H1 (cell line): ENCODE results near the gene MYMX. TPM values are rescaled to one million over a fixed set of nuclear protein-coding genes. Genes with fewer than 3 reads are reported as not detected.

Experiments
- EP300 ChIP-seq, 2 experiments: IDR thresholded peaks; 1 replicate in 1 of 2; 2 replicates in 1 of 2; pipeline ENCODE4 v1.6.1; 2011 to 2012; ENCODE audit warnings: low read depth in 2 of 2, low read length in 2 of 2, mild to moderate bottlenecking in 2 of 2, borderline replicate concordance in 1 of 2, inconsistent platforms in 1 of 2, moderate library complexity in 1 of 2
- GABPA ChIP-seq: IDR thresholded peaks from 2 replicates; pipeline ENCODE4 v1.6.1; 2011; ENCODE audit warnings: mild to moderate bottlenecking, low read length, moderate library complexity, borderline replicate concordance; ENCODE audit not compliant: insufficient read depth
- KDM5A ChIP-seq: fragments of 200-600 bp; IDR thresholded peaks from 2 replicates; pipeline ENCODE4 v1.7.1; 2012; ENCODE audit warnings: mild to moderate bottlenecking, low read length, inconsistent platforms, mixed read lengths
- PHF8 ChIP-seq: fragments of 200-600 bp; sonication (generic); conservative IDR thresholded peaks from 2 replicates; pipeline ENCODE4 v1.7.1; 2012; ENCODE audit warnings: low read depth, mild to moderate bottlenecking, inconsistent platforms, low read length, moderate library complexity
- POLR2A ChIP-seq, 2 experiments: IDR thresholded peaks; 1 replicate in 1 of 2; 2 replicates in 1 of 2; pipeline ENCODE4 v1.6.1; 2011; ENCODE audit warnings: low read depth in 2 of 2, low read length in 2 of 2, mild to moderate bottlenecking in 2 of 2; ENCODE audit errors: control extremely low read depth in 1 of 2
- RFX5 ChIP-seq: IDR thresholded peaks from 2 replicates; pipeline ENCODE4 v1.6.1; 2011; ENCODE audit warnings: low read depth, low read length, improper control_type of control experiment, borderline replicate concordance
- SAP30 ChIP-seq: fragments of 300-600 bp; sonication (generic); IDR thresholded peaks from 2 replicates; pipeline ENCODE4 v1.7.1; 2012; ENCODE audit warnings: low read length, moderate library complexity, mild to moderate bottlenecking, inconsistent platforms; ENCODE audit not compliant: insufficient read depth, insufficient replicate concordance
- TAF1 ChIP-seq: IDR thresholded peaks from 2 replicates; pipeline ENCODE4 v1.6.1; 2011; ENCODE audit warnings: mild to moderate bottlenecking, low read depth, low read length
- TAF7 ChIP-seq: optimal IDR thresholded peaks from 2 replicates; pipeline ENCODE3; 2011; ENCODE audit warnings: low read depth, mild to moderate bottlenecking, inconsistent platforms, low read length, moderate library complexity, borderline replicate concordance
- polyA plus RNA-seq, 7 experiments: library from polyadenylated mRNA; depleted of rRNA in 3 of 7; stranded (reverse) in 5 of 7; unstranded in 2 of 7; fragments of >200 nt in 5 of 7; fragments of 200-250 nt in 2 of 7; gene quantifications; 1 replicate in 5 of 7; 2 replicates in 1 of 7; 4 replicates in 1 of 7; pipeline versions ENCODE4 v1.2.1 to v1.2.3, GENCODE V29; 2011 to 2013; ENCODE audit warnings: missing spikeins in 2 of 7, mixed read lengths in 2 of 7
- total RNA-seq: library from RNA; stranded (reverse); fragmentation: NEBNext Ultra II Directional; extraction: Animal tissue kit (Norgen Biotek cat#: 25700); gene quantifications from 2 replicates; pipeline ENCODE4 v1.2.1, GENCODE V29; 2021

The MYMX gene
- total and polyA plus RNA-seq, 2 of the 8 experiments (the other 6 are each of a cell fraction or from before 2014, with no cell fraction given), result 4.7 to 6.9 TPM

DNA sequence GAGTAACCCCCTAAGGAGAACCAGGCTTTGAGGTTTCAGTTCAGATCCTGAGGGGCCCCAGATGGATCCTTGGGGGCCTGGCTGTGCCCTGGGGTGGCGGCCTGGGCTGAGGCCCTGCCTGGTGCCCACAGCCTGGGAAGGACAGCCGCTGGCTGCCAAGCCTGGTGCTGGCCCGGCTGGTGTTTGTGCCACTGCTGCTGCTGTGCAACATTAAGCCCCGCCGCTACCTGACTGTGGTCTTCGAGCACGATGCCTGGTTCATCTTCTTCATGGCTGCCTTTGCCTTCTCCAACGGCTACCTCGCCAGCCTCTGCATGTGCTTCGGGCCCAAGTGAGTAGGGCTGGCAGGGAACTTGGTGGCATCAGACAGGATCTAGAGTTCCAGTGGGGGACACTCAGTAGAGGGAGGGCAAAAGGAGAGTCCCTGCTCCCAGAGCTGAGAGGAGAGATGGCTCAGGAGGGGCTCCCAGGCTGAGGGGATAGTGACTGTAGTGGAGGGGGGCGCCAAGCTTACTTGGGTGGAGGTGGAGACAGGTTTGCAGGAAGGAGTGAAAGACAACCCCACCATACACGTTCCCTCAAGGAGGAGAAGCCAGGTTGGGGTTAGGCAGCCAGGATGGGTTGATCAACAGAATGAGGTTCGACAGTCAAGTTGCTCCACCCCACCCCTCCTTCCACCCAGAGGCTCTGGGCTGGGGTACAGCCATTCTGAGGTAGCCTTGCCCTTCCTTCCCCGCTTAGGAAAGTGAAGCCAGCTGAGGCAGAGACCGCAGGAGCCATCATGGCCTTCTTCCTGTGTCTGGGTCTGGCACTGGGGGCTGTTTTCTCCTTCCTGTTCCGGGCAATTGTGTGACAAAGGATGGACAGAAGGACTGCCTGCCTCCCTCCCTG is 16.2 kb downstream of the MYMX start (continued):
- TF ChIP-seq GABPA (no peak), TAF7 (no peak), POLR2A (IDR thresholded peaks at IDR 0.05; ENCODE audit: control extremely low read depth in 1 of 2, low read depth in 2 of 2, low read length in 2 of 2) (no peak), SAP30 (no peak), RFX5 (no peak), PHF8 (no peak), EP300 (IDR thresholded peaks at IDR 0.05; ENCODE audit: borderline replicate concordance in 1 of 2, low read depth in 2 of 2, low read length in 2 of 2) (no peak), KDM5A (no peak), TAF1 (no peak)
